HCT116 (cell line): Measurements from ENCODE around the gene VRK1. TPM values are rescaled to one million over a fixed set of nuclear protein-coding genes. Genes with fewer than 3 reads are reported as not detected.

Experiments used
- ATAC-seq: fragments of 200-7000 bp; cut with Tn5 transposase; 2 replicates; pipeline ENCODE4 v1.9.1; 2020; ENCODE audit warnings: mild to moderate bottlenecking, moderate library complexity
- BruUV-seq: library from RNA; stranded (reverse); fragments of 400-500 nt; replicated peaks from 2 replicates; lab custom pipeline; 2021; lab: Mats Ljungman, UMichigan
- CTCF ChIA-PET: fragments of 300-600 bp; sonication (Branson Sonifier 250); formaldehyde crosslinking; loops from one replicate; lab custom pipeline; 2021; ENCODE audit warnings: antibody characterized with exemption; lab: Charles Lee
- POLR2A ChIA-PET: fragments of 300-600, 350-600 bp; sonication (Branson Sonifier 250); formaldehyde crosslinking; loops from one replicate; lab custom pipeline; 2021; ENCODE audit warnings: antibody characterized with exemption; lab: Charles Lee
- RAD21 ChIA-PET, 2 experiments: fragments of 300-600 bp; sonication (Branson Sonifier 250); formaldehyde crosslinking; loops; one replicate each; lab custom pipeline; 2023; ENCODE audit warnings: low total read pairs in 2 of 2; ENCODE audit not compliant: uncharacterized antibody in 2 of 2, unreplicated experiment in 2 of 2, low non-redundant PET in 1 of 2; lab: Charles Lee
- DNase-seq: peaks from one replicate; pipeline ENCODE4 v3.0.0-alpha.2; 2010; ENCODE audit warnings: low read depth, low spot score
- H2AFZ ChIP-seq: fragments of 200-600 bp; shearing (Covaris generic), sonication (generic); 2 replicates; pipeline ENCODE4 v1.6.1; 2017; ENCODE audit warnings: low read depth, mixed run types, mixed read lengths, antibody characterized with exemption, low read length; ENCODE audit not compliant: poor library complexity, severe bottlenecking
- H3K27ac ChIP-seq: 2 replicates; pipeline ENCODE4 v1.5.1; 2012; ENCODE audit warnings: low read depth, low read length
- H3K27me3 ChIP-seq: fragments of 200-600 bp; sonication (generic); 2 replicates; pipeline ENCODE4 v1.6.1; 2016; ENCODE audit warnings: mixed run types, low read length, mixed read lengths; ENCODE audit not compliant: insufficient read depth
- H3K36me3 ChIP-seq, 2 experiments: fragments of 200-500 bp in 1 of 2; fragments of 200-600 bp in 1 of 2; sonication (Bioruptor generic) in 1 of 2; sonication (generic) in 1 of 2; 2 replicates each; pipeline versions ENCODE4 v1.5.1 to v1.6.1; 2014 to 2016; ENCODE audit warnings: low read length in 2 of 2, inconsistent platforms in 1 of 2, mixed read lengths in 1 of 2, mixed run types in 1 of 2; ENCODE audit not compliant: insufficient read depth in 2 of 2, control insufficient read depth in 1 of 2
- H3K4me1 ChIP-seq, 2 experiments: fragments of 200-600 bp in 1 of 2; sonication (generic) in 1 of 2; 2 replicates each; pipeline versions ENCODE4 v1.5.1 to v1.6.1; 2012 to 2017; ENCODE audit warnings: low read length in 2 of 2, inconsistent platforms in 1 of 2, mild to moderate bottlenecking in 1 of 2, mixed read lengths in 1 of 2, mixed run types in 1 of 2, moderate library complexity in 1 of 2; ENCODE audit not compliant: insufficient read depth in 2 of 2, control insufficient read depth in 1 of 2
- H3K4me2 ChIP-seq: fragments of 200-600 bp; sonication (generic); 2 replicates; pipeline ENCODE4 v1.6.1; 2017; ENCODE audit warnings: mixed run types, low read length, mixed read lengths
- H3K4me3 ChIP-seq, 2 experiments: fragments of 200-600 bp in 1 of 2; sonication (generic) in 1 of 2; replicated peaks in 1 of 2; 2 replicates each; pipeline ENCODE4 v1.5.1; 2011 to 2016; ENCODE audit warnings: low read length in 2 of 2, control low read depth in 1 of 2, low read depth in 1 of 2, mild to moderate bottlenecking in 1 of 2, mixed read lengths in 1 of 2, mixed run types in 1 of 2
- H3K79me2 ChIP-seq: fragments of 200-600 bp; sonication (generic); 2 replicates; pipeline ENCODE4 v1.6.1; 2017; ENCODE audit warnings: mild to moderate bottlenecking, mixed run types, low read length, moderate library complexity, mixed read lengths; ENCODE audit not compliant: insufficient read depth
- H3K9ac ChIP-seq: fragments of 200-600 bp; sonication (generic); 2 replicates; pipeline ENCODE4 v1.6.1; 2016; ENCODE audit warnings: low read length, mixed read lengths
- H3K9me2 ChIP-seq: fragments of 200-600 bp; sonication (generic), shearing (Covaris generic); 2 replicates; pipeline ENCODE4 v1.6.1; 2017; ENCODE audit warnings: mixed run types, mild to moderate bottlenecking, moderate library complexity; ENCODE audit not compliant: insufficient read depth
- H3K9me3 ChIP-seq, 2 experiments: fragments of 200-500 bp in 1 of 2; fragments of 200-600 bp in 1 of 2; sonication (Bioruptor generic) in 1 of 2; sonication (generic) in 1 of 2; 2 replicates each; pipeline ENCODE4 v1.6.1; 2014 to 2017; ENCODE audit warnings: low read length in 2 of 2, mixed read lengths in 2 of 2, inconsistent platforms in 1 of 2, low read depth in 1 of 2, mild to moderate bottlenecking in 1 of 2, mixed run types in 1 of 2, moderate library complexity in 1 of 2; ENCODE audit not compliant: control insufficient read depth in 1 of 2, insufficient read depth in 1 of 2
- H4K20me1 ChIP-seq: fragments of 200-600 bp; sonication (generic), shearing (Covaris generic); 2 replicates; pipeline ENCODE4 v1.6.1; 2017; ENCODE audit warnings: mixed run types, mild to moderate bottlenecking, moderate library complexity; ENCODE audit not compliant: insufficient read depth
- CBX3 ChIP-seq: IDR thresholded peaks from 2 replicates; pipeline ENCODE4 v1.6.1; 2012; ENCODE audit warnings: low read depth
- CEBPB ChIP-seq: IDR thresholded peaks from 2 replicates; pipeline ENCODE4 v1.6.1; 2012; ENCODE audit warnings: low read depth
- EGR1 ChIP-seq: IDR thresholded peaks from 2 replicates; pipeline ENCODE4 v1.6.1; 2012; ENCODE audit warnings: low read depth
- EZH2 ChIP-seq: fragments of 200-600 bp; sonication (generic); IDR thresholded peaks from 2 replicates; pipeline ENCODE4 v1.6.1; 2017; ENCODE audit warnings: antibody characterized with exemption, mixed run types
- EZH2phosphoT487 ChIP-seq: fragments of 200-600 bp; IDR thresholded peaks from 2 replicates; pipeline ENCODE4 v1.6.1; 2018; ENCODE audit warnings: antibody characterized with exemption, borderline replicate concordance
- FOSL1 ChIP-seq: IDR thresholded peaks from 2 replicates; pipeline ENCODE4 v1.6.1; 2012; ENCODE audit warnings: low read depth
- JUND ChIP-seq: IDR thresholded peaks from 2 replicates; pipeline ENCODE4 v1.6.1; 2012
- POLR2AphosphoS5 ChIP-seq: IDR thresholded peaks from 2 replicates; pipeline ENCODE4 v1.6.1; 2011; ENCODE audit warnings: mild to moderate bottlenecking, low read depth, low read length, moderate library complexity
- RAD21 ChIP-seq: IDR thresholded peaks from 2 replicates; pipeline ENCODE4 v1.6.1; 2012; ENCODE audit warnings: low read depth, mild to moderate bottlenecking
- SIN3A ChIP-seq: IDR thresholded peaks from 2 replicates; pipeline ENCODE4 v1.6.1; 2012; ENCODE audit warnings: low read depth
- SP1 ChIP-seq: IDR thresholded peaks from 2 replicates; pipeline ENCODE4 v1.6.1; 2012; ENCODE audit warnings: low read depth
- SRF ChIP-seq: IDR thresholded peaks from 2 replicates; pipeline ENCODE4 v1.6.1; 2012; ENCODE audit warnings: low read depth
- TCF7L2 ChIP-seq: IDR thresholded peaks from 2 replicates; pipeline ENCODE4 v1.7.0; 2011; ENCODE audit warnings: borderline replicate concordance, inconsistent platforms; ENCODE audit not compliant: insufficient read depth, insufficient read length; ENCODE audit errors: extremely low read depth
- YY1 ChIP-seq: IDR thresholded peaks from 2 replicates; pipeline ENCODE4 v1.6.1; 2011; ENCODE audit warnings: low read length, low read depth, moderate library complexity, mild to moderate bottlenecking; ENCODE audit not compliant: insufficient replicate concordance; ENCODE audit errors: extremely low read depth
- ZFX ChIP-seq: fragments of 450-650 bp; IDR thresholded peaks from 2 replicates; pipeline ENCODE4 v1.6.1; 2017
- ZNF274 ChIP-seq: fragments of 200-500 bp; sonication (Bioruptor generic); IDR thresholded peaks from 2 replicates; pipeline ENCODE4 v1.6.1; 2014; ENCODE audit warnings: mild to moderate bottlenecking, low read depth, low read length, inconsistent platforms
- intact Hi-C: fragments of 100-400 bp; cut with micrococcal nuclease; formaldehyde crosslinking; loops from 2 replicates; pipeline ENCODE4 v1.10.0; 2022
- total RNA-seq: library from RNA; stranded (reverse); gene quantifications from one replicate; pipeline ENCODE4 v1.2.1, GENCODE V29; 2021; ENCODE audit not compliant: unreplicated experiment
- TF ChIP-seq, protein P1 (sequence below): IDR thresholded peaks from 2 replicates; pipeline ENCODE4 v1.6.1; 2011; ENCODE audit warnings: mild to moderate bottlenecking, low read length, moderate library complexity; ENCODE audit not compliant: insufficient replicate concordance; ENCODE audit errors: extremely low read depth
- TF ChIP-seq, protein P2 (sequence below), 3 experiments: fragments of 200-600 bp in 1 of 3; sonication (generic) in 1 of 3; IDR thresholded peaks in 2 of 3; conservative IDR thresholded peaks in 1 of 3; 2 replicates each; pipeline ENCODE4 v1.5.1; 2012 to 2017; ENCODE audit warnings: low read depth in 2 of 3, low read length in 2 of 3, antibody characterized with exemption in 1 of 3, borderline replicate concordance in 1 of 3, control low read depth in 1 of 3, mild to moderate bottlenecking in 1 of 3, mixed read lengths in 1 of 3, mixed run types in 1 of 3, moderate library complexity in 1 of 3; ENCODE audit not compliant: insufficient read depth in 1 of 3
- TF ChIP-seq, protein P3 (sequence below): IDR thresholded peaks from 2 replicates; pipeline ENCODE4 v1.6.1; 2012
- TF ChIP-seq, protein P4 (sequence below): IDR thresholded peaks from 2 replicates; pipeline ENCODE4 v1.6.1; 2012

The VRK1 gene
- total RNA-seq, 1 experiment from 2014 or later = 51.4 TPM

DNA sequence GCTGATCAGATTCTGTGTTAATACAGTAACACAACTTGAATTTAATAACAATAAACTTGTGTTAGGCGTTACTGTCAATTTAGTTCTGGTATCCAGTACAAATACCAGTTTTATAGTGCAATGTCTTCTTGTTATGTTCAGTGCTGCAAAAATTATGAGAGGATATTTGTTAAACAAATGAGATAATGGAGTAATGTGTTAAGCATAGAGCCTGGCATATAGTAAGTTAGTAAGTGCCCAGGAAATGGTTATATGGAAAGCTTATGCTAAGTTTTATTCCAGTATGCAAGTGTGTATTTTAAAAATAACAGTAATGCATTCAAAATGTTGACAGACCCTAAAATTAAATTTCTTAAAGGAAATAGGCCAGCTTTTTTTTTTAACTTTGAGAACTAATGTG, 1.8 kb downstream of the VRK1 start (continued):
- TF ChIP-seq, protein P1, sequence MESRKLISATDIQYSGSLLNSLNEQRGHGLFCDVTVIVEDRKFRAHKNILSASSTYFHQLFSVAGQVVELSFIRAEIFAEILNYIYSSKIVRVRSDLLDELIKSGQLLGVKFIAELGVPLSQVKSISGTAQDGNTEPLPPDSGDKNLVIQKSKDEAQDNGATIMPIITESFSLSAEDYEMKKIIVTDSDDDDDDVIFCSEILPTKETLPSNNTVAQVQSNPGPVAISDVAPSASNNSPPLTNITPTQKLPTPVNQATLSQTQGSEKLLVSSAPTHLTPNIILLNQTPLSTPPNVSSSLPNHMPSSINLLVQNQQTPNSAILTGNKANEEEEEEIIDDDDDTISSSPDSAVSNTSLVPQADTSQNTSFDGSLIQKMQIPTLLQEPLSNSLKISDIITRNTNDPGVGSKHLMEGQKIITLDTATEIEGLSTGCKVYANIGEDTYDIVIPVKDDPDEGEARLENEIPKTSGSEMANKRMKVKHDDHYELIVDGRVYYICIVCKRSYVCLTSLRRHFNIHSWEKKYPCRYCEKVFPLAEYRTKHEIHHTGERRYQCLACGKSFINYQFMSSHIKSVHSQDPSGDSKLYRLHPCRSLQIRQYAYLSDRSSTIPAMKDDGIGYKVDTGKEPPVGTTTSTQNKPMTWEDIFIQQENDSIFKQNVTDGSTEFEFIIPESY = no peak
- TF ChIP-seq ZFX (no peak), RAD21 (no peak)

DNA sequence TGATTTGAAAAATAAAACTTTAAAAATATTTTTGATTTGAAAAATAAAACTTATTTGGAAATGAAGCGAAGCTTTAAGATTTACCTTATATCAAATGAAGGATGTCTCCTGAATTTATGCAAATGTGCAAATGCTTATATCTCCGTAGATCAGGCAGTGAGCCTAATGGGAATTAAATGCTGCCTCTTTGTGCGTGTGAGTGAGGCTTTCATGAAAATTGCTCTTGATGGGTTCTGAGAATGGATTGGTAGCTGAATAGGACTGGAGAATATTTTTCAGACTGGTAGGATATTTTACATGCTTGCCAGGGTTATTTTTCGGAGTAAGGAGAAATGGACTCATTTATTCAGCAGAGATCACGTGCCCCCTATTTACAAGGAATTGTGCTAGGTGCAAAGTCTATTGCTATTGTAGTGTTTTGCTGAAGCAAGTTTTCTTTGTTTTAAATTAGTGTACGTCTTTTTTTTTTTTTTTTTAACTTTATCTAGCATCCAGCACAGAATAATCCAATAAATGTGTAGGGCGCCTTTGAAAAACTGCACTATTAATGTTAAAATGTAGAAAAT, 2.4 kb downstream of the VRK1 start:
- H3K4me1 ChIP-seq = peaks cover 3 to 10% of the 10 kb centered on the region in 2 experiments; a peak in 3 of 4 replicates
- no peak overlapping the region for H3K9ac ChIP-seq
- H3K79me2 ChIP-seq = peaks cover 72% of the 10 kb centered on the region
- intact Hi-C loops = loop anchor here (10.0 kb wide), 1 partner anchor 315 kb away; no protein-coding TSS in a partner anchor
- no TSS peak for BruUV-seq
- no peaks in the 10 kb centered on the region for H3K36me3 ChIP-seq
- H3K27me3 ChIP-seq = no peaks in the 10 kb centered on the region
- H3K4me3 ChIP-seq = no peak overlapping the region
- H3K4me2 ChIP-seq = no peak overlapping the region; the same call in 1 of the 2 replicates
- H2AFZ ChIP-seq = no peak overlapping the region
- ChIA-PET RAD21 (no interaction called here), POLR2A (no interaction called here), CTCF (no interaction called here)
- TF ChIP-seq EGR1 (no peak), SRF (no peak), EZH2 (no peak), ZNF274 (no peak), RAD21 (no peak), FOSL1 (no peak), POLR2AphosphoS5 (no peak), EZH2phosphoT487 (no peak), CEBPB (no peak), ZFX (no peak), YY1 (no peak), SIN3A (no peak), TCF7L2 (no peak), SP1 (no peak), JUND (no peak), CBX3 (no peak)
- TF ChIP-seq, protein P1 = no peak
- TF ChIP-seq, protein P2, sequence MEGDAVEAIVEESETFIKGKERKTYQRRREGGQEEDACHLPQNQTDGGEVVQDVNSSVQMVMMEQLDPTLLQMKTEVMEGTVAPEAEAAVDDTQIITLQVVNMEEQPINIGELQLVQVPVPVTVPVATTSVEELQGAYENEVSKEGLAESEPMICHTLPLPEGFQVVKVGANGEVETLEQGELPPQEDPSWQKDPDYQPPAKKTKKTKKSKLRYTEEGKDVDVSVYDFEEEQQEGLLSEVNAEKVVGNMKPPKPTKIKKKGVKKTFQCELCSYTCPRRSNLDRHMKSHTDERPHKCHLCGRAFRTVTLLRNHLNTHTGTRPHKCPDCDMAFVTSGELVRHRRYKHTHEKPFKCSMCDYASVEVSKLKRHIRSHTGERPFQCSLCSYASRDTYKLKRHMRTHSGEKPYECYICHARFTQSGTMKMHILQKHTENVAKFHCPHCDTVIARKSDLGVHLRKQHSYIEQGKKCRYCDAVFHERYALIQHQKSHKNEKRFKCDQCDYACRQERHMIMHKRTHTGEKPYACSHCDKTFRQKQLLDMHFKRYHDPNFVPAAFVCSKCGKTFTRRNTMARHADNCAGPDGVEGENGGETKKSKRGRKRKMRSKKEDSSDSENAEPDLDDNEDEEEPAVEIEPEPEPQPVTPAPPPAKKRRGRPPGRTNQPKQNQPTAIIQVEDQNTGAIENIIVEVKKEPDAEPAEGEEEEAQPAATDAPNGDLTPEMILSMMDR (IDR thresholded peaks at IDR 0.05 in 2 of 3, conservative IDR thresholded peaks at IDR 0.05 in 1 of 3; ENCODE audit: borderline replicate concordance in 1 of 3, insufficient read depth in 1 of 3, low read depth in 2 of 3, low read length in 2 of 3) = no peak
- TF ChIP-seq, protein P3, sequence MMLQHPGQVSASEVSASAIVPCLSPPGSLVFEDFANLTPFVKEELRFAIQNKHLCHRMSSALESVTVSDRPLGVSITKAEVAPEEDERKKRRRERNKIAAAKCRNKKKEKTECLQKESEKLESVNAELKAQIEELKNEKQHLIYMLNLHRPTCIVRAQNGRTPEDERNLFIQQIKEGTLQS = no peak
- TF ChIP-seq, protein P4, sequence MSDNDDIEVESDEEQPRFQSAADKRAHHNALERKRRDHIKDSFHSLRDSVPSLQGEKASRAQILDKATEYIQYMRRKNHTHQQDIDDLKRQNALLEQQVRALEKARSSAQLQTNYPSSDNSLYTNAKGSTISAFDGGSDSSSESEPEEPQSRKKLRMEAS = no peak
- no peak overlapping the region for H3K27ac ChIP-seq
- no peaks in the 10 kb centered on the region for H3K9me3 ChIP-seq
- DNase-seq (no peak), ATAC-seq (no peak)
- H4K20me1 ChIP-seq = peaks cover 27% of the 10 kb centered on the region; the same call in 1 of the 2 replicates
- no peaks in the 10 kb centered on the region for H3K9me2 ChIP-seq
